Hippocampal formation (tissue), 2 donors: ENCODE data around the gene EEFSEC.

Source experiments
- DNase-seq, 2 donors: peaks; one replicate each; lab custom pipeline; 2025; lab: John Stamatoyannopoulos, UW

The EEFSEC gene

GRCh38 chr3:128153156-128154041 is at the start of gene EEFSEC:
Gene EEFSEC, plus strand, starts transcription at chr3:128153481. Its CDS starts 27 bp downstream, at chr3:128153508.
- peak; percentile 45 to 66 for DNase-seq

- no peak for DNase-seq
These were observed 45.4 kb upstream of the EEFSEC start for GRCh38 chr3:128107834-128108233.

GRCh38 chr3:128111147-128111546 is 42.1 kb upstream of the EEFSEC start:
- no peak for DNase-seq

GRCh38 chr3:128112357-128112968 is 40.8 kb upstream of the EEFSEC start:
- DNase-seq = no peak

- DNase-seq = no peak
These were observed 39.2 kb upstream of the EEFSEC start for GRCh38 chr3:128113817-128114794.

GRCh38 chr3:128122013-128122412 is 31.3 kb upstream of the EEFSEC start:
- DNase-seq = no peak

GRCh38 chr3:128123156-128123537 is 30.1 kb upstream of the EEFSEC start:
- DNase-seq = no peak

- peak; percentile 95 to 97 for DNase-seq
These were observed 29.5 kb upstream of the EEFSEC start, which contains the start of gene RUVBL1 for GRCh38 chr3:128123538-128124368. Gene RUVBL1, minus strand, starts transcription at chr3:128123812. Its CDS starts 88 bp downstream, at chr3:128123724.

GRCh38 chr3:128127236-128127635 is 26.0 kb upstream of the EEFSEC start:
- no peak for DNase-seq

- no peak for DNase-seq
These were observed 25.0 kb upstream of the EEFSEC start for GRCh38 chr3:128128251-128128650.

- DNase-seq = no peak
These were observed 21.2 kb upstream of the EEFSEC start for GRCh38 chr3:128131897-128132646.

GRCh38 chr3:128133273-128133883 is 19.9 kb upstream of the EEFSEC start:
- no peak for DNase-seq

GRCh38 chr3:128143496-128143895 is 9.8 kb upstream of the EEFSEC start:
- no peak for DNase-seq

- no peak for DNase-seq
These were observed 8.6 kb upstream of the EEFSEC start for GRCh38 chr3:128144512-128145187.

- peak in 1 of 2 donors; percentile 12 for DNase-seq
These were observed 8.0 kb upstream of the EEFSEC start for GRCh38 chr3:128145279-128145678.

GRCh38 chr3:128146201-128146600 is 7.1 kb upstream of the EEFSEC start:
- DNase-seq = no peak

- DNase-seq = no peak
These were observed 3.6 kb upstream of the EEFSEC start for GRCh38 chr3:128149650-128150049.

- no peak for DNase-seq
These were observed 1.5 kb upstream of the EEFSEC start for GRCh38 chr3:128151758-128152274.
